Upper lobe of left lung (tissue), 6 donors: ENCODE measurements around the gene LIX1. TPM values are rescaled to one million over a fixed set of nuclear protein-coding genes. Genes with fewer than 3 reads are reported as not detected.

Source experiments
- ATAC-seq, 2 donors: fragments of 200-7000 bp; cut with Tn5 transposase; one replicate each; pipeline ENCODE4 v1.9.1; 2022; ENCODE audit warnings: mild to moderate bottlenecking in 2 of 2, moderate library complexity in 2 of 2; ENCODE audit not compliant: low FRiP score in 2 of 2
- DNase-seq, 2 donors: peaks; one replicate each; pipeline ENCODE4 v3.0.0-alpha.2; 2019 to 2020
- H3K27ac ChIP-seq, 4 donors: fragments of 200-600 bp; sonication (generic); one replicate each; pipeline ENCODE4 v1.5.1; 2016 to 2019
- H3K27me3 ChIP-seq, 4 donors: fragments of 200-600 bp; sonication (generic); one replicate each; pipeline ENCODE4 v1.5.1; 2017 to 2019
- H3K36me3 ChIP-seq, 4 donors: fragments of 200-600 bp; sonication (generic); one replicate each; pipeline ENCODE4 v1.5.1; 2016 to 2019
- H3K4me1 ChIP-seq, 4 donors: fragments of 200-600 bp; sonication (generic); one replicate each; pipeline ENCODE4 v1.5.1; 2018 to 2019
- H3K4me3 ChIP-seq, 4 donors: fragments of 200-600 bp; sonication (generic); one replicate each; pipeline ENCODE4 v1.5.1; 2017 to 2019; ENCODE audit warnings: mild to moderate bottlenecking in 2 of 4, moderate library complexity in 1 of 4
- H3K9me3 ChIP-seq, 4 donors: fragments of 200-600 bp; sonication (generic); one replicate each; pipeline ENCODE4 v1.5.1; 2018 to 2019
- CTCF ChIP-seq, 6 experiments: fragments of 450-650 bp in 4 of 6; fragments of 200-600 bp in 2 of 6; sonication (generic) in 2 of 6; IDR thresholded peaks; one replicate each; pipeline ENCODE4 v1.5.1; 2016 to 2019; ENCODE audit warnings: antibody characterized with exemption in 6 of 6
- EP300 ChIP-seq, 4 donors: sonication (generic); formaldehyde crosslinking; IDR thresholded peaks; one replicate each; pipeline ENCODE4 v1.5.1; 2017; ENCODE audit warnings: antibody characterized with exemption in 4 of 4, control low read depth in 2 of 4
- POLR2A ChIP-seq, 4 donors: fragments of 450-650 bp; IDR thresholded peaks; one replicate each; pipeline ENCODE4 v1.5.1; 2016 to 2017; ENCODE audit warnings: antibody characterized with exemption in 4 of 4, mild to moderate bottlenecking in 2 of 4
- POLR2AphosphoS5 ChIP-seq, 2 donors: sonication (generic); formaldehyde crosslinking; IDR thresholded peaks; one replicate each; pipeline ENCODE4 v1.5.1; 2017; ENCODE audit warnings: antibody characterized with exemption in 2 of 2
- WGBS, 2 donors: methylation state at CpG; one replicate each; pipeline ENCODE4 v1.1.5; 2017 to 2018; 5-methylcytosine and 5-hydroxymethylcytosine counted together
- total RNA-seq, 6 donors: library from RNA; depleted of rRNA in 4 of 6; stranded (reverse); fragments of >200 nt in 4 of 6; gene quantifications; one replicate each; pipeline versions ENCODE4 v1.1.0 to v1.2.1, GENCODE V29; 2016 to 2021
- donor health status: DM: no; HTN: no; CAD: no; lungs with moderate emphysema.
- donor health status: DM: no; HTN: yes; CAD: no; lungs with severe emphysema.

Gene LIX1
- total RNA-seq, 6 donors from 2014 or later: 0.54 TPM; not detected in 5

DNA sequence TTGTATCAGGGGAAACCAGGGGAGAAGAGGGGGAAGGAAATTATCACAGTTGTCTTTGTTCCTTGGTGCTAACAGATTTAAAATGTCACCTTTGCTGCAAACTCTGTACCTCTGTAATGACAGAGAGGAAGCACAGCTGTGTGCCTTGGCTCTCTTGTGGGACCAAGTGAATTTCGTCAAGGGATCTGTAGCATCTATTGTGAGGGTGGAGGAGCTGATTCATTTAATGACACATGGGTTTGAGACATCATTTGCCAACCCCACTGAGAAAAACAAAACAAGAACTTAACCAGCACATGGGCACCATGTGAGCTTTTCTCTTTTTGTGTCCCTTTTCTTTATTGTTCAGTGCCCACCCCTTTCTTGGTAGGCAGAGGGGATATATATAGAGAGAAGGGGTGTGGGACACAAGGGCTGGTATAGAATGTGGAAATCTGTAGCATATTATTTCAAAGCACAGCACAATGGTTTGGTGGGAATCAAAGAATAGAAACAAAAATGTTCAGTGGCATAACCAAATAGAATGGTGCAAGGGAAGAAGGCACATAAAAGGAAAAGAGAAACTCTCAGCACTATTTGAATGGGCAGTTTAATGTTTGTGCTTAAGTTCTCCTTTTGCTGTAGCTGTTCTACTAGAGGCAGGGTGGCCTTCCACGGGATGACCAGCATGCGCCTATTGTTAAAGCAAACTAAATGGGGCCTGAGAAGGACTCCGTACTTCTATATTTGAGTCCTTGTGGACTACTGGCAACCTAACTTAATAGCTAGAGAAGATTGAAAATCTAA is 63.3 kb downstream of the LIX1 start:
- H3K27me3 ChIP-seq: no peaks in the 10 kb centered on the region
- DNase-seq (no peak), ATAC-seq (no peak)
- 85% methylated on average over 4 of the region's 4 CpGs for whole genome bisulfite sequencing, 2 donors
- no peak overlapping the region for H3K27ac ChIP-seq
- no peak overlapping the region for H3K4me3 ChIP-seq
- H3K9me3 ChIP-seq: no peaks in the 10 kb centered on the region
- no peaks in the 10 kb centered on the region for H3K36me3 ChIP-seq
- no peak for TF ChIP-seq EP300 (IDR thresholded peaks at IDR 0.05)
- TF ChIP-seq POLR2AphosphoS5 (IDR thresholded peaks at IDR 0.05): no peak
- TF ChIP-seq CTCF (IDR thresholded peaks at IDR 0.05): no peak
- no peak for TF ChIP-seq POLR2A (IDR thresholded peaks at IDR 0.05)
- peaks cover 0 to 9% (median 0%) of the 10 kb centered on the region in 4 donors for H3K4me1 ChIP-seq

- Histone ChIP-seq H3K4me1 (peaks cover 0 to 9% (median 0%) of the 10 kb centered on the region in 4 donors), H3K27me3 (no peaks in the 10 kb centered on the region), H3K9me3 (no peaks in the 10 kb centered on the region), H3K36me3 (no peaks in the 10 kb centered on the region), H3K4me3 (no peak overlapping the region), H3K27ac (no peak overlapping the region)
- ATAC-seq (no peak), DNase-seq (no peak)
- WGBS, 2 donors: 78 to 81% methylated on average over 4 of the region's 4 CpGs
- TF ChIP-seq POLR2A (IDR thresholded peaks at IDR 0.05): no peak
- no peak for TF ChIP-seq CTCF (IDR thresholded peaks at IDR 0.05)
These were observed 65.2 kb downstream of the LIX1 start for GRCh38 chr5:97077246-97077645.

DNA sequence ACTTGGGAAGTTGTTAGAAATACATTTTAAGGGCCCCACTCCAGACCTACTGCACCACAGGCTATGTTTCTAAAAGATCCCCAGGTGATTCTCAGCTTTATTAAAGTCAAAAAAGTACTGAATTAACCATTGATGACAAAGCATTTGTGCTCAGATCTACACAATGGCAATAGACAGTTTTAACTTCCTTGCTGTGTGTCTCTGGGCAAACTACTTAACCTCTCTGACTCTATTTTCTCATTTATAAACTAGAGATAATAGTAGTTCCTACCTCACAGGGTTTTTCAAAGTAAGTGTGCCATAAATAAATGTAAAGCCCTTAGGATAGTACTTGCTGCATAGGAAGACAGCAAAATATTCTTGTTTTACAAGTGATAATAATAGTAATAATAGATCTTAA is 66.3 kb downstream of the LIX1 start:
- TF ChIP-seq CTCF (IDR thresholded peaks at IDR 0.05) (no peak), EP300 (IDR thresholded peaks at IDR 0.05) (no peak), POLR2A (IDR thresholded peaks at IDR 0.05) (no peak), POLR2AphosphoS5 (IDR thresholded peaks at IDR 0.05) (no peak)
- no peak for ATAC-seq

DNA sequence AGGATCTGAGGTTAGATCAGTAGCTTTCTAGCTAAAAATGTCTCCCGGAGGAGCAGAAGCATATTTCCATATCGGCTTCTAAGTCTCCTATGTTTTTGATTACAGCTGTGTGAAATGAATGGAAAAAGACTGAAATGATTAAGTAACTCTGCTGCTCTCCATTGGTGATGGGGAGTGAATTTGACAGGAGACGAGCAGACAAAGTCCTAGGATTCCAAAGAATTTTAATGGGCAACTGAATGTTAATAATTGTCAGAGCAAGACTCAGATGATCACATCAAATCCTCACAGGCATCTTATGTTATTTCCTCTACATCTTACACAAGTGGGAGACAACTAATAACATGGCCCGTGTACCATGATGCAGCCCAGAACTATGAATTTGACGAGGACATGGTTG is 66.8 kb downstream of the LIX1 start:
- DNase-seq (no peak), ATAC-seq (no peak)
- Histone ChIP-seq H3K36me3 (no peaks in the 10 kb centered on the region), H3K4me1 (no peaks in the 10 kb centered on the region), H3K9me3 (no peaks in the 10 kb centered on the region), H3K27ac (no peak overlapping the region), H3K27me3 (no peaks in the 10 kb centered on the region), H3K4me3 (no peak overlapping the region)
- WGBS, 2 donors: 87 to 95% methylated on average over 5 of the region's 5 CpGs
- no peak for TF ChIP-seq CTCF (IDR thresholded peaks at IDR 0.05)
- TF ChIP-seq POLR2A (IDR thresholded peaks at IDR 0.05): no peak
- no peak for TF ChIP-seq POLR2AphosphoS5 (IDR thresholded peaks at IDR 0.05)
- TF ChIP-seq EP300 (IDR thresholded peaks at IDR 0.05): no peak

More for the DNA sequence above, 66.3 kb downstream of the LIX1 start:
- no peaks in the 10 kb centered on the region for H3K4me1 ChIP-seq
- H3K4me3 ChIP-seq: no peak overlapping the region
- no peaks in the 10 kb centered on the region for H3K36me3 ChIP-seq
- no peaks in the 10 kb centered on the region for H3K9me3 ChIP-seq
- H3K27me3 ChIP-seq: no peaks in the 10 kb centered on the region
- no peak overlapping the region for H3K27ac ChIP-seq
- no peak for DNase-seq
